ENCODE measurements around the gene TRPM2. TPM values are rescaled to one million over a fixed set of nuclear protein-coding genes. Genes with fewer than 3 reads are reported as not detected.

TRPM2 gene
- total RNA-seq, 2 experiments from 2014 or later: 2.6 to 3.7 TPM

GRCh38 chr21:44405948-44406872 lies 52.8 kb downstream of the TRPM2 start:
- Mint-ChIP-seq H3K27ac (no peak overlapping the region), H3K9me3 (peaks cover 2% of the 10 kb centered on the region), H3K4me1 (ENCODE audit: low read depth) (peaks cover 7% of the 10 kb centered on the region), H3K27me3 (no peaks in the 10 kb centered on the region), H3K36me3 (ENCODE audit: low read depth) (peaks cover 3% of the 10 kb centered on the region), H3K4me3 (no peak overlapping the region)
- CTCF ChIA-PET: no interaction called here
- no peak for DNase-seq
- intact Hi-C loops (cut with micrococcal nuclease): no loop called here
- ATAC-seq: no peak
- TF ChIP-seq, protein P1, sequence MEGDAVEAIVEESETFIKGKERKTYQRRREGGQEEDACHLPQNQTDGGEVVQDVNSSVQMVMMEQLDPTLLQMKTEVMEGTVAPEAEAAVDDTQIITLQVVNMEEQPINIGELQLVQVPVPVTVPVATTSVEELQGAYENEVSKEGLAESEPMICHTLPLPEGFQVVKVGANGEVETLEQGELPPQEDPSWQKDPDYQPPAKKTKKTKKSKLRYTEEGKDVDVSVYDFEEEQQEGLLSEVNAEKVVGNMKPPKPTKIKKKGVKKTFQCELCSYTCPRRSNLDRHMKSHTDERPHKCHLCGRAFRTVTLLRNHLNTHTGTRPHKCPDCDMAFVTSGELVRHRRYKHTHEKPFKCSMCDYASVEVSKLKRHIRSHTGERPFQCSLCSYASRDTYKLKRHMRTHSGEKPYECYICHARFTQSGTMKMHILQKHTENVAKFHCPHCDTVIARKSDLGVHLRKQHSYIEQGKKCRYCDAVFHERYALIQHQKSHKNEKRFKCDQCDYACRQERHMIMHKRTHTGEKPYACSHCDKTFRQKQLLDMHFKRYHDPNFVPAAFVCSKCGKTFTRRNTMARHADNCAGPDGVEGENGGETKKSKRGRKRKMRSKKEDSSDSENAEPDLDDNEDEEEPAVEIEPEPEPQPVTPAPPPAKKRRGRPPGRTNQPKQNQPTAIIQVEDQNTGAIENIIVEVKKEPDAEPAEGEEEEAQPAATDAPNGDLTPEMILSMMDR (IDR thresholded peaks at IDR 0.05): no peak
- POLR2A ChIA-PET: no interaction called here

GRCh38 chr21:44406953-44407352 lies 53.5 kb downstream of the TRPM2 start:
- Mint-ChIP-seq H3K27ac (peak overlapping the region; percentile 91), H3K4me1 (ENCODE audit: low read depth) (peaks cover 7% of the 10 kb centered on the region), H3K4me3 (no peak overlapping the region), H3K27me3 (no peaks in the 10 kb centered on the region), H3K36me3 (ENCODE audit: low read depth) (peaks cover 3% of the 10 kb centered on the region), H3K9me3 (peaks cover 2% of the 10 kb centered on the region)
- POLR2A ChIA-PET: no interaction called here
- ATAC-seq: no peak
- CTCF ChIA-PET: interaction anchor here (0.7 kb wide), 1 partner anchor 22 kb away, joined by 3 read pairs; no protein-coding TSS in a partner anchor
- DNase-seq: no peak
- TF ChIP-seq, protein P1 (IDR thresholded peaks at IDR 0.05): no peak
- intact Hi-C loops (cut with micrococcal nuclease): no loop called here

DNA sequence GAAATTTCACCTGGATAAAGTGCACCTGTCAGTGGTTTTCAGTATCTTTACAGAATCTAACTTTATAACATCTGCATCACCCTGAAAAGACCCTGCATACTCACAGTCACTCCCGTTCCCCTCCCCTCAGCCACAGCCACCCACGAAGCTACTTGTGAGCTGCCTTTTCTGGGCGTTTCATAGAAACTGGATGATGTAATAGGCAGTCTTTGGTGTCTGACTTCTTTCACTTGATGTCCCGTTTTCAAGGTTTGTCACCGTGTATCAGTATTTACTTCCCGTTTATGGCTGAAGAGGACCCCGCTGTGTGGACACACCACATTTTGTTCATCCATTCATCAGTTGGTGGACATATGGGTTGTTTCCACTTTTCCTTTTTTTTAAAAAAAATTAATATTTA lies 54.1 kb downstream of the TRPM2 start:
- POLR2A ChIA-PET: no interaction called here
- intact Hi-C loops (cut with micrococcal nuclease): no loop called here
- no peak overlapping the region for H3K4me3 Mint-ChIP-seq

GRCh38 chr21:44408226-44408625 lies 54.8 kb downstream of the TRPM2 start:
- ChIA-PET POLR2A (no interaction called here), CTCF (no interaction called here)

More for the DNA sequence above, 54.1 kb downstream of the TRPM2 start:
- peaks cover 7% of the 10 kb centered on the region for H3K4me1 Mint-ChIP-seq (ENCODE audit: low read depth)
- DNase-seq (peak; percentile 80), ATAC-seq (peak; percentile 95)
- peaks cover 2% of the 10 kb centered on the region for H3K9me3 Mint-ChIP-seq
- no peaks in the 10 kb centered on the region for H3K27me3 Mint-ChIP-seq
- H3K27ac Mint-ChIP-seq: peak overlapping the region; percentile 91
- peaks cover 3% of the 10 kb centered on the region for H3K36me3 Mint-ChIP-seq (ENCODE audit: low read depth)
- CTCF ChIA-PET: interaction anchor here (0.7 kb wide), 1 partner anchor 21 kb away, joined by 3 read pairs; no protein-coding TSS in a partner anchor
- TF ChIP-seq, protein P1 (IDR thresholded peaks at IDR 0.05): no peak

More at GRCh38 chr21:44408226-44408625, 54.8 kb downstream of the TRPM2 start:
- Mint-ChIP-seq H3K4me1 (ENCODE audit: low read depth) (peaks cover 7% of the 10 kb centered on the region), H3K36me3 (ENCODE audit: low read depth) (peaks cover 3% of the 10 kb centered on the region), H3K27ac (peak overlapping the region; percentile 27), H3K4me3 (no peak overlapping the region), H3K9me3 (peaks cover 2% of the 10 kb centered on the region), H3K27me3 (no peaks in the 10 kb centered on the region)
- ATAC-seq: no peak
- TF ChIP-seq, protein P1 (IDR thresholded peaks at IDR 0.05): no peak
- DNase-seq: no peak
- intact Hi-C loops (cut with micrococcal nuclease): no loop called here
